MCF 10A (cell line): ENCODE results near the gene SCD. TPM values are rescaled to one million over a fixed set of nuclear protein-coding genes. Genes with fewer than 3 reads are reported as not detected.

Source experiments
- BruUV-seq: library from RNA; stranded (reverse); fragments of 400-500 nt; replicated peaks from 2 replicates; lab custom pipeline; 2021; lab: Mats Ljungman, UMichigan
- CTCF ChIA-PET: fragments of 300-600 bp; sonication (Branson Sonifier 250); formaldehyde crosslinking; extraction: SDS; loops from one replicate; lab custom pipeline; 2021; ENCODE audit warnings: antibody characterized with exemption, inconsistent platforms; lab: Yijun Ruan, JAX
- POLR2A ChIA-PET: fragments of 300-600, 350-650 bp; sonication (Branson Sonifier 250); formaldehyde crosslinking; extraction: SDS; loops from one replicate; lab custom pipeline; 2020; ENCODE audit warnings: antibody characterized with exemption, inconsistent platforms; lab: Yijun Ruan, JAX
- DNase-seq: peaks from one replicate; pipeline ENCODE4 v3.0.0-alpha.2; 2018; ENCODE audit not compliant: unreplicated experiment
- H3K27ac Mint-ChIP-seq: one replicate; pipeline ENCODE4 v1.8.0; 2022; ENCODE audit warnings: mild to moderate bottlenecking, low read depth, mixed read lengths; ENCODE audit not compliant: unreplicated experiment
- H3K27me3 Mint-ChIP-seq: one replicate; pipeline ENCODE4 v1.8.0; 2022; ENCODE audit warnings: mixed read lengths; ENCODE audit not compliant: insufficient read depth, unreplicated experiment
- H3K36me3 Mint-ChIP-seq: one replicate; pipeline ENCODE4 v1.8.0; 2022; ENCODE audit warnings: mild to moderate bottlenecking, moderate library complexity, mixed read lengths; ENCODE audit not compliant: insufficient read depth, unreplicated experiment
- H3K4me1 Mint-ChIP-seq: one replicate; pipeline ENCODE4 v1.8.0; 2022; ENCODE audit warnings: mixed read lengths; ENCODE audit not compliant: insufficient read depth, unreplicated experiment
- H3K4me3 Mint-ChIP-seq: one replicate; pipeline ENCODE4 v1.8.0; 2022; ENCODE audit warnings: mild to moderate bottlenecking, moderate library complexity, mixed read lengths; ENCODE audit not compliant: unreplicated experiment
- H3K9me3 Mint-ChIP-seq: one replicate; pipeline ENCODE4 v1.8.0; 2022; ENCODE audit warnings: mixed read lengths; ENCODE audit not compliant: unreplicated experiment
- CTCF ChIP-seq: fragments of 200-600 bp; IDR thresholded peaks from one replicate; pipeline ENCODE4 v1.8.0; 2022; ENCODE audit warnings: antibody characterized with exemption, mild to moderate bottlenecking; ENCODE audit not compliant: unreplicated experiment
- intact Hi-C: fragments of 100-400 bp; cut with micrococcal nuclease; formaldehyde crosslinking; loops from 2 replicates; pipeline ENCODE4 v1.14.1; 2022
- total RNA-seq: library from RNA; stranded (reverse); gene quantifications from 2 replicates; pipeline ENCODE4 v1.2.3, GENCODE V29; 2022

The SCD gene
- total RNA-seq, 1 experiment from 2014 or later = 179 TPM

DNA sequence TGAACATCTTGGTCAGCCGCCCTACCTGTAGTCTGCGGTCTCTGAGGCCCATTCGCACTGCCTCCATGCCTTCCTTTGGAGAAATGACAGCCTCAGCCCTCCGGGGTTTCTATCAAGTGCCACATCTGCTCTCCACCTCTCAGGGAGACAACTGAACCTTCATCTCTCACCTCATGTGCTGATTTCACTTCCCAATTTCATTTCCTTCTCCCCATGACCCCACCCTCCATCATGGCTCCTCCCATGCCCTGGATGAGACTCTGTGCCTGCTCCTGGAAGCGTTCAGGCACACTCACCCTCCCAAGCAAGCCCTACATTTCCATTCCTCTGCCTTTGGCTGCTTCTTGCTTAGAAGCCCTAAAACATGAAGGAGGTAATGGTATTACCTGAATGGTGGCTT lies 7.8 kb upstream of the SCD start:
- H3K27me3 Mint-ChIP-seq = peaks cover 8% of the 10 kb centered on the region
- ChIA-PET POLR2A (interaction anchor here (0.5 to 0.6 kb wide), 2 partner anchors 94 to 145 kb away, joined by 4 read pairs; no protein-coding TSS in a partner anchor), CTCF (interaction anchor here (0.6 to 19.8 kb wide), 29 partner anchors 10 to 549 kb away, joined by 3 to 372 read pairs (median 5); partner anchors contain the start of genes PKD2L1, SCD and SEC31B)
- no peak for TF ChIP-seq CTCF
- no TSS peak for BruUV-seq
- H3K9me3 Mint-ChIP-seq = no peaks in the 10 kb centered on the region
- DNase-seq = no peak
- H3K27ac Mint-ChIP-seq = no peak overlapping the region
- peaks cover under 1% of the 10 kb centered on the region for H3K36me3 Mint-ChIP-seq
- H3K4me1 Mint-ChIP-seq = peaks cover 7% of the 10 kb centered on the region
- intact Hi-C loops = loop anchor here (2.0 kb wide), 1 partner anchor 540 kb away; no protein-coding TSS in a partner anchor
- no peak overlapping the region for H3K4me3 Mint-ChIP-seq

- Mint-ChIP-seq H3K36me3 (peaks cover 6% of the 10 kb centered on the region), H3K27me3 (no peaks in the 10 kb centered on the region), H3K4me1 (peaks cover 14% of the 10 kb centered on the region), H3K4me3 (no peak overlapping the region), H3K9me3 (no peaks in the 10 kb centered on the region), H3K27ac (no peak overlapping the region)
- CTCF ChIA-PET = interaction anchor here (0.6 to 19.8 kb wide), 21 partner anchors 8 to 537 kb away, joined by 3 to 372 read pairs (median 4); partner anchors contain the start of genes PKD2L1 and SEC31B
- BruUV-seq = no TSS peak
- no peak for DNase-seq
- intact Hi-C loops = no loop called here
- TF ChIP-seq CTCF = no peak
- POLR2A ChIA-PET = interaction anchor here (11.2 to 16.6 kb wide), 2 partner anchors 24 to 34 kb away, joined by 261 to 493 read pairs; no protein-coding TSS in a partner anchor
Observed at GRCh38 chr10:100340948-100341847, 5.8 kb upstream of the SCD start.

GRCh38 chr10:100341953-100342626 lies 4.9 kb upstream of the SCD start:
- Mint-ChIP-seq H3K4me3 (no peak overlapping the region), H3K36me3 (peaks cover 6% of the 10 kb centered on the region), H3K9me3 (no peaks in the 10 kb centered on the region), H3K27me3 (no peaks in the 10 kb centered on the region), H3K4me1 (peaks cover 15% of the 10 kb centered on the region), H3K27ac (no peak overlapping the region)
- BruUV-seq = no TSS peak
- TF ChIP-seq CTCF = peak; percentile 77
- DNase-seq = peak; percentile 80
- intact Hi-C loops = loop anchor here (1.0 kb wide), 4 partner anchors 32 to 166 kb away; no protein-coding TSS in a partner anchor
- CTCF ChIA-PET = interaction anchor here (0.6 to 19.8 kb wide), 33 partner anchors 10 to 536 kb away, joined by 3 to 372 read pairs (median 5); partner anchors contain the start of genes PKD2L1 and SEC31B
- POLR2A ChIA-PET = interaction anchor here (11.2 to 16.6 kb wide), 2 partner anchors 23 to 33 kb away, joined by 261 to 493 read pairs; no protein-coding TSS in a partner anchor
